GM12878 (cell line): Measurements from ENCODE around the gene PCDHGA1. TPM values are rescaled to one million over a fixed set of nuclear protein-coding genes. Genes with fewer than 3 reads are reported as not detected.

ENCODE experiments used
- ATAC-seq: fragments of 200-7000 bp; cut with Tn5 transposase; 3 replicates; pipeline ENCODE4 v1.9.1; 2020; ENCODE audit warnings: mild to moderate bottlenecking, moderate library complexity
- BruUV-seq: library from RNA; stranded (reverse); fragments of 400-500 nt; replicated peaks from 2 replicates; lab custom pipeline; 2021; lab: Mats Ljungman, UMichigan
- CTCF ChIA-PET: fragments of 300-600 bp; sonication (Branson Sonifier 250); formaldehyde crosslinking; extraction: SDS; loops from one replicate; lab custom pipeline; 2021; ENCODE audit warnings: inconsistent platforms; lab: Yijun Ruan, JAX
- POLR2A ChIA-PET: fragments of 350-600 bp; formaldehyde crosslinking; extraction: SDS; loops from one replicate; lab custom pipeline; 2021; ENCODE audit warnings: inconsistent platforms; lab: Charles Lee
- RAD21 ChIA-PET: fragments of 300-600 bp; sonication (Branson Sonifier 250); formaldehyde crosslinking; loops from one replicate; lab custom pipeline; 2023; ENCODE audit warnings: antibody characterized with exemption; ENCODE audit not compliant: unreplicated experiment; lab: Charles Lee
- SMC1A ChIA-PET: fragments of 300-600 bp; sonication (Branson Sonifier 250); formaldehyde crosslinking; loops from one replicate; lab custom pipeline; 2023; ENCODE audit not compliant: unreplicated experiment, uncharacterized antibody; lab: Charles Lee
- DNase-seq: peaks from one replicate; pipeline ENCODE4 v3.0.0-alpha.2; 2011; ENCODE audit warnings: low read depth, low spot score
- FAIRE-seq: peaks from 3 replicates; lab custom pipeline; 2011; peaks lifted over from hg19 to GRCh38; lab: Jason Lieb, UNC
- H2AFZ ChIP-seq: 2 replicates; pipeline ENCODE4 v1.6.0; 2011; ENCODE audit warnings: low read depth, low read length, control low read depth; ENCODE audit not compliant: control insufficient read depth
- H3K27ac ChIP-seq: 2 replicates; pipeline ENCODE4 v1.5.1; 2011; ENCODE audit warnings: control low read depth; ENCODE audit not compliant: control insufficient read depth, insufficient read depth
- H3K27me3 ChIP-seq, 2 experiments: replicated peaks in 1 of 2; 2 replicates each; pipeline versions ENCODE4 v1.6.0 to v1.6.1; 2011; ENCODE audit warnings: low read length in 1 of 2; ENCODE audit not compliant: control insufficient read depth in 2 of 2, insufficient read depth in 2 of 2
- H3K36me3 ChIP-seq, 2 experiments: 2 replicates each; pipeline ENCODE4 v1.5.1; 2011; ENCODE audit warnings: low read length in 1 of 2; ENCODE audit not compliant: control insufficient read depth in 2 of 2, insufficient read depth in 2 of 2
- H3K4me1 ChIP-seq: 2 replicates; pipeline ENCODE4 v1.6.1; 2011; ENCODE audit warnings: mild to moderate bottlenecking, low read length, moderate library complexity, mixed read lengths; ENCODE audit not compliant: control insufficient read depth, insufficient read depth
- H3K4me2 ChIP-seq: 2 replicates; pipeline ENCODE4 v1.6.0; 2011; ENCODE audit warnings: control low read depth; ENCODE audit not compliant: control insufficient read depth, insufficient read depth
- H3K4me3 ChIP-seq: fragments of 200-600 bp; sonication (generic); 2 replicates; pipeline ENCODE4 v1.5.1; 2016
- H3K79me2 ChIP-seq: 2 replicates; pipeline ENCODE4 v1.6.0; 2011; ENCODE audit warnings: low read length; ENCODE audit not compliant: control insufficient read depth, insufficient read depth
- H3K9ac ChIP-seq: 2 replicates; pipeline ENCODE4 v1.8.0; 2011; ENCODE audit warnings: low read length, control low read depth, mixed read lengths; ENCODE audit not compliant: control insufficient read depth, insufficient read depth
- H3K9me3 ChIP-seq: replicated peaks from 3 replicates; pipeline ENCODE4 v1.5.1; 2011; ENCODE audit warnings: mild to moderate bottlenecking, low read length; ENCODE audit not compliant: control insufficient read depth, insufficient read depth
- H4K20me1 ChIP-seq: 2 replicates; pipeline ENCODE4 v1.6.0; 2011; ENCODE audit not compliant: control insufficient read depth, insufficient read depth
- ATF7 ChIP-seq: fragments of 450-650 bp; IDR thresholded peaks from 2 replicates; pipeline ENCODE4 v1.6.1; 2016; ENCODE audit warnings: low read depth, mild to moderate bottlenecking
- ESRRA ChIP-seq: IDR thresholded peaks from 2 replicates; pipeline ENCODE4 v1.6.1; 2012; ENCODE audit warnings: mild to moderate bottlenecking, low read length, improper control_type of control experiment
- MTA3 ChIP-seq: IDR thresholded peaks from 2 replicates; pipeline ENCODE4 v1.6.1; 2012; ENCODE audit warnings: low read length, inconsistent platforms, borderline replicate concordance
- POLR2A ChIP-seq: IDR thresholded peaks from 2 replicates; pipeline ENCODE4 v1.6.1; 2011; ENCODE audit warnings: low read depth, mild to moderate bottlenecking, low read length
- RFX5 ChIP-seq: IDR thresholded peaks from 2 replicates; pipeline ENCODE4 v1.6.1; 2011; ENCODE audit warnings: low read depth, low read length, improper control_type of control experiment
- SMAD5 ChIP-seq: IDR thresholded peaks from 2 replicates; pipeline ENCODE4 v1.6.1; 2016; ENCODE audit warnings: antibody characterized with exemption, low read depth
- SUPT20H ChIP-seq: IDR thresholded peaks from 2 replicates; pipeline ENCODE4 v1.6.1; 2011; ENCODE audit warnings: low read depth, mild to moderate bottlenecking, low read length, moderate library complexity, borderline replicate concordance; ENCODE audit not compliant: control insufficient read depth
- TCF12 ChIP-seq: IDR thresholded peaks from 2 replicates; pipeline ENCODE4 v1.6.1; 2011; ENCODE audit warnings: low read depth, mild to moderate bottlenecking, low read length
- WGBS: methylation state at CpG from one replicate; pipeline ENCODE4 v1.1.6; 2016; ENCODE audit warnings: low lambda C conversion rate; ENCODE audit not compliant: insufficient replicate concordance, insufficient coverage; ENCODE audit errors: missing lambda C conversion rate; 5-methylcytosine and 5-hydroxymethylcytosine counted together
- in situ Hi-C: fragments of 300-500 bp; cut with MboI; formaldehyde crosslinking; loops from 9 replicates; pipeline ENCODE4 v1.14.3; 2018; ENCODE audit warnings: mixed read lengths
- intact Hi-C: fragments of 100-400 bp; cut with micrococcal nuclease; formaldehyde crosslinking; loops from one replicate; pipeline ENCODE4 v1.14.2; 2022; ENCODE audit not compliant: unreplicated experiment
- polyA plus RNA-seq, 11 experiments: library from polyadenylated mRNA; depleted of rRNA in 4 of 11; unstranded in 6 of 11; stranded (reverse) in 5 of 11; fragments of >200 nt; fragmentation: Nextera tagmentation in 4 of 11; fragmentation: Illumina TruSeq in 1 of 11; extraction: Ambion mirVana in 4 of 11; extraction: Trizol in 1 of 11; gene quantifications; 1 replicate in 1 of 11; 2 replicates in 10 of 11; pipeline versions ENCODE4 v1.2.1 to v1.2.3, GENCODE V29; 2011 to 2016; ENCODE audit warnings: inconsistent platforms in 2 of 11, missing spikeins in 2 of 11, low read depth in 1 of 11
- total RNA-seq, 4 experiments: library from RNA; depleted of rRNA in 3 of 4; stranded (reverse); fragments of >200 nt in 3 of 4; fragmentation: Illumina TruSeq in 1 of 4; extraction: Trizol in 1 of 4; gene quantifications; 2 replicates each; pipeline versions ENCODE4 v1.2.1 to v1.2.3, GENCODE V29; 2013 to 2021
- TF ChIP-seq, protein P1 (sequence below): fragments of 450-650 bp; formaldehyde crosslinking; IDR thresholded peaks from 2 replicates; pipeline ENCODE4 v1.4.0; 2020; ENCODE audit warnings: mild to moderate bottlenecking, moderate library complexity
- TF ChIP-seq, protein P2 (sequence below): fragments of 450-650 bp; IDR thresholded peaks from 2 replicates; pipeline ENCODE4 v1.6.1; 2017; ENCODE audit warnings: antibody characterized with exemption, mild to moderate bottlenecking, moderate library complexity

Gene PCDHGA1
- total and polyA plus RNA-seq, 10 of the 15 experiments (the other 5 are each of a cell fraction or from before 2014, with no cell fraction given): 0.02 to 0.51 (median 0.19) TPM; not detected in 3

DNA sequence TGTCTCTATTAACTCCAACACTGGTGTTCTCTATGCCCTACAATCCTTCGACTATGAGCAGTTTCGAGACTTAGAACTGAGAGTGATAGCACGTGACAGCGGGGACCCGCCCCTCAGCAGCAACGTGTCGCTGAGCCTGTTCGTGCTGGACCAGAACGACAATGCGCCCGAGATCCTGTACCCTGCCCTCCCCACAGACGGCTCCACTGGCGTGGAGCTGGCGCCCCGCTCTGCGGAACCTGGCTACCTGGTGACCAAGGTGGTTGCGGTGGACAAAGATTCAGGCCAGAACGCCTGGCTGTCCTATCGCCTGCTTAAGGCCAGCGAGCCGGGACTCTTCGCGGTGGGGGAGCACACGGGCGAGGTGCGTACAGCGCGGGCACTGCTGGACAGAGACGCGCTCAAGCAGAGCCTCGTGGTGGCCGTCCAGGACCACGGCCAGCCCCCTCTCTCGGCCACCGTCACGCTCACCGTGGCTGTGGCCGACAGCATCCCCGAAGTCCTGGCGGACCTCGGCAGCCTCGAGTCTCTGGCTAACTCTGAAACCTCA is 92.5 kb downstream of the PCDHGA1 start:
- ATAC-seq (no peak), FAIRE-seq (no peak), DNase-seq (no peak)
- intact Hi-C loops (no loop called here), in situ Hi-C loops (no loop called here)
- H3K4me2 ChIP-seq: no peak overlapping the region
- SMC1A ChIA-PET: interaction anchor here (2.7 kb wide), 1 partner anchor 100 kb away, joined by 22 read pairs; no protein-coding TSS in a partner anchor
- CTCF ChIA-PET: interaction anchor here (0.9 to 10.9 kb wide), 6 partner anchors 53 to 141 kb away, joined by 3 to 245 read pairs (median 22); partner anchors contain the start of gene PCDHGC3
- RAD21 ChIA-PET: no interaction called here
- H3K27ac ChIP-seq: no peak overlapping the region
- no peaks in the 10 kb centered on the region; a peak in 1 of 4 replicates for H3K27me3 ChIP-seq
- no peak overlapping the region for H2AFZ ChIP-seq
- no peaks in the 10 kb centered on the region for H3K79me2 ChIP-seq
- TF ChIP-seq MTA3: no peak
- no peak for TF ChIP-seq TCF12
- TF ChIP-seq POLR2A: no peak
- TF ChIP-seq RFX5: no peak
- no peak for TF ChIP-seq SUPT20H
- TF ChIP-seq SMAD5: no peak
- no peak for TF ChIP-seq ESRRA
- TF ChIP-seq, protein P1, sequence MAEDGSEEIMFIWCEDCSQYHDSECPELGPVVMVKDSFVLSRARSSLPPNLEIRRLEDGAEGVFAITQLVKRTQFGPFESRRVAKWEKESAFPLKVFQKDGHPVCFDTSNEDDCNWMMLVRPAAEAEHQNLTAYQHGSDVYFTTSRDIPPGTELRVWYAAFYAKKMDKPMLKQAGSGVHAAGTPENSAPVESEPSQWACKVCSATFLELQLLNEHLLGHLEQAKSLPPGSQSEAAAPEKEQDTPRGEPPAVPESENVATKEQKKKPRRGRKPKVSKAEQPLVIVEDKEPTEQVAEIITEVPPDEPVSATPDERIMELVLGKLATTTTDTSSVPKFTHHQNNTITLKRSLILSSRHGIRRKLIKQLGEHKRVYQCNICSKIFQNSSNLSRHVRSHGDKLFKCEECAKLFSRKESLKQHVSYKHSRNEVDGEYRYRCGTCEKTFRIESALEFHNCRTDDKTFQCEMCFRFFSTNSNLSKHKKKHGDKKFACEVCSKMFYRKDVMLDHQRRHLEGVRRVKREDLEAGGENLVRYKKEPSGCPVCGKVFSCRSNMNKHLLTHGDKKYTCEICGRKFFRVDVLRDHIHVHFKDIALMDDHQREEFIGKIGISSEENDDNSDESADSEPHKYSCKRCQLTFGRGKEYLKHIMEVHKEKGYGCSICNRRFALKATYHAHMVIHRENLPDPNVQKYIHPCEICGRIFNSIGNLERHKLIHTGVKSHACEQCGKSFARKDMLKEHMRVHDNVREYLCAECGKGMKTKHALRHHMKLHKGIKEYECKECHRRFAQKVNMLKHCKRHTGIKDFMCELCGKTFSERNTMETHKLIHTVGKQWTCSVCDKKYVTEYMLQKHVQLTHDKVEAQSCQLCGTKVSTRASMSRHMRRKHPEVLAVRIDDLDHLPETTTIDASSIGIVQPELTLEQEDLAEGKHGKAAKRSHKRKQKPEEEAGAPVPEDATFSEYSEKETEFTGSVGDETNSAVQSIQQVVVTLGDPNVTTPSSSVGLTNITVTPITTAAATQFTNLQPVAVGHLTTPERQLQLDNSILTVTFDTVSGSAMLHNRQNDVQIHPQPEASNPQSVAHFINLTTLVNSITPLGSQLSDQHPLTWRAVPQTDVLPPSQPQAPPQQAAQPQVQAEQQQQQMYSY (CRISPR knock-in tag): no peak
- TF ChIP-seq, protein P2, sequence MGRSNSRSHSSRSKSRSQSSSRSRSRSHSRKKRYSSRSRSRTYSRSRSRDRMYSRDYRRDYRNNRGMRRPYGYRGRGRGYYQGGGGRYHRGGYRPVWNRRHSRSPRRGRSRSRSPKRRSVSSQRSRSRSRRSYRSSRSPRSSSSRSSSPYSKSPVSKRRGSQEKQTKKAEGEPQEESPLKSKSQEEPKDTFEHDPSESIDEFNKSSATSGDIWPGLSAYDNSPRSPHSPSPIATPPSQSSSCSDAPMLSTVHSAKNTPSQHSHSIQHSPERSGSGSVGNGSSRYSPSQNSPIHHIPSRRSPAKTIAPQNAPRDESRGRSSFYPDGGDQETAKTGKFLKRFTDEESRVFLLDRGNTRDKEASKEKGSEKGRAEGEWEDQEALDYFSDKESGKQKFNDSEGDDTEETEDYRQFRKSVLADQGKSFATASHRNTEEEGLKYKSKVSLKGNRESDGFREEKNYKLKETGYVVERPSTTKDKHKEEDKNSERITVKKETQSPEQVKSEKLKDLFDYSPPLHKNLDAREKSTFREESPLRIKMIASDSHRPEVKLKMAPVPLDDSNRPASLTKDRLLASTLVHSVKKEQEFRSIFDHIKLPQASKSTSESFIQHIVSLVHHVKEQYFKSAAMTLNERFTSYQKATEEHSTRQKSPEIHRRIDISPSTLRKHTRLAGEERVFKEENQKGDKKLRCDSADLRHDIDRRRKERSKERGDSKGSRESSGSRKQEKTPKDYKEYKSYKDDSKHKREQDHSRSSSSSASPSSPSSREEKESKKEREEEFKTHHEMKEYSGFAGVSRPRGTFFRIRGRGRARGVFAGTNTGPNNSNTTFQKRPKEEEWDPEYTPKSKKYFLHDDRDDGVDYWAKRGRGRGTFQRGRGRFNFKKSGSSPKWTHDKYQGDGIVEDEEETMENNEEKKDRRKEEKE: no peak
- no peak for TF ChIP-seq ATF7
- peaks cover 4% of the 10 kb centered on the region; the same call in 1 of the 2 replicates for H3K4me1 ChIP-seq
- POLR2A ChIA-PET: no interaction called here
- H3K9ac ChIP-seq: no peak overlapping the region
- BruUV-seq: no TSS peak
- H3K4me3 ChIP-seq: no peak overlapping the region
- WGBS: 87% methylated on average over 40 of the region's 42 CpGs
- no peaks in the 10 kb centered on the region for H3K36me3 ChIP-seq
- no peaks in the 10 kb centered on the region for H4K20me1 ChIP-seq
- H3K9me3 ChIP-seq: peaks cover 20% of the 10 kb centered on the region; the same call in 2 of the 3 replicates
